ENCODE measurements around the gene TTC3. TPM values are rescaled to one million over a fixed set of nuclear protein-coding genes. Genes with fewer than 3 reads are reported as not detected.

The TTC3 gene
- total and polyA plus RNA-seq, 9 of the 15 experiments (the other 6 are each of a cell fraction or from before 2014, with no cell fraction given), result 17.5 to 92.0 (median 59.5) TPM

DNA sequence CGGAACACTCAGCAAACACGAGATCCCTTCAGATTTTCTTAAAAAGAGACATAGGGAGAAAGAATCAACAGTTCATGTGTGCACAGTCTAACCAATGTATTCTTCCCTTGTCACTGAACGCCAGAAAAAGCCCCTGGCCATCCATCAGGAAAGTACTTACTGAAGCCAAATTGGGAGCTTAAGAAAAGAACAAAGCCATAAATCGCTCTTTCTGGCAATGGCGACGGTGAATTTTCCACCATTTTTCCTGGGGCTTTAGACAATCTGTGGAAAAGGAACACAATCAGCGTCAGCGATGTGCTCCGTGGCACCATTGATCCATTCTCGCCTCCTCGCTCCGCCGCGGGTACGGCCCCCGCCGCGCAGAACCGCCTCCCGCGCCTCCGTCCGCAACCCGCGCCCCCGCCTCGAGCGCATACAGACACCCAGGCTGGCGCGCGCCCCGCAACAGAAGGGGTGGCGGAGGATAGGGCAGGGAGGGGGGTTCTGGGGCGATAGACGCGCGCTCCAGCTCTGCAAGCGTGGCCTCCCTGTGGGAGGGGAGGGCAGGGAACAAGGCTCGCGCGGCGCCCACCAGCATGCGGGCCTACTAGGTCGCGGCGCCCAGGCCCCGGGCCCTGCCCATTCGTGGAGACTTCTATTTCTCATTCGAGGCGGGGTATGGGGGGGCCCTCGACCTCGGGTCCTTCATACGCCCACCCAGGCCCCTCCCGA is 623 bp upstream of the TTC3 start (continued):
- TF ChIP-seq, protein P1, sequence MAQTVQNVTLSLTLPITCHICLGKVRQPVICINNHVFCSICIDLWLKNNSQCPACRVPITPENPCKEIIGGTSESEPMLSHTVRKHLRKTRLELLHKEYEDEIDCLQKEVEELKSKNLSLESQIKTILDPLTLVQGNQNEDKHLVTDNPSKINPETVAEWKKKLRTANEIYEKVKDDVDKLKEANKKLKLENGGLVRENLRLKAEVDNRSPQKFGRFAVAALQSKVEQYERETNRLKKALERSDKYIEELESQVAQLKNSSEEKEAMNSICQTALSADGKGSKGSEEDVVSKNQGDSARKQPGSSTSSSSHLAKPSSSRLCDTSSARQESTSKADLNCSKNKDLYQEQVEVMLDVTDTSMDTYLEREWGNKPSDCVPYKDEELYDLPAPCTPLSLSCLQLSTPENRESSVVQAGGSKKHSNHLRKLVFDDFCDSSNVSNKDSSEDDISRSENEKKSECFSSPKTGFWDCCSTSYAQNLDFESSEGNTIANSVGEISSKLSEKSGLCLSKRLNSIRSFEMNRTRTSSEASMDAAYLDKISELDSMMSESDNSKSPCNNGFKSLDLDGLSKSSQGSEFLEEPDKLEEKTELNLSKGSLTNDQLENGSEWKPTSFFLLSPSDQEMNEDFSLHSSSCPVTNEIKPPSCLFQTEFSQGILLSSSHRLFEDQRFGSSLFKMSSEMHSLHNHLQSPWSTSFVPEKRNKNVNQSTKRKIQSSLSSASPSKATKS (CRISPR knock-in tag; IDR thresholded peaks at IDR 0.05), result no peak
- TF ChIP-seq GABPB2 (CRISPR knock-in tag; conservative IDR thresholded peaks at IDR 0.05) (no peak), MECOM (CRISPR knock-in tag; IDR thresholded peaks at IDR 0.05) (no peak), ZZZ3 (IDR thresholded peaks at IDR 0.05) (no peak), ZNF165 (CRISPR knock-in tag; IDR thresholded peaks at IDR 0.05; ENCODE audit: borderline replicate concordance) (no peak), PHF20 (IDR thresholded peaks at IDR 0.05; ENCODE audit: partially characterized antibody) (peak; percentile 72), TEAD1 (CRISPR knock-in tag; IDR thresholded peaks at IDR 0.05) (0 out of 4 replicates have a peak, but pooled peaks have one; percentile 43 to 72), ZNF23 (CRISPR knock-in tag; IDR thresholded peaks at IDR 0.05) (no peak), HLTF (IDR thresholded peaks at IDR 0.05) (no peak), SREBF1 (IDR thresholded peaks at IDR 0.05; ENCODE audit: borderline replicate concordance, low read depth, low read length) (no peak), ZNF124 (CRISPR knock-in tag; IDR thresholded peaks at IDR 0.05) (no peak), KLF1 (tag; IDR thresholded peaks at IDR 0.05) (no peak), ZFP36 (IDR thresholded peaks at IDR 0.05; ENCODE audit: low read depth, low read length, partially characterized antibody) (peak; percentile 16)
- TF ChIP-seq, protein P2, sequence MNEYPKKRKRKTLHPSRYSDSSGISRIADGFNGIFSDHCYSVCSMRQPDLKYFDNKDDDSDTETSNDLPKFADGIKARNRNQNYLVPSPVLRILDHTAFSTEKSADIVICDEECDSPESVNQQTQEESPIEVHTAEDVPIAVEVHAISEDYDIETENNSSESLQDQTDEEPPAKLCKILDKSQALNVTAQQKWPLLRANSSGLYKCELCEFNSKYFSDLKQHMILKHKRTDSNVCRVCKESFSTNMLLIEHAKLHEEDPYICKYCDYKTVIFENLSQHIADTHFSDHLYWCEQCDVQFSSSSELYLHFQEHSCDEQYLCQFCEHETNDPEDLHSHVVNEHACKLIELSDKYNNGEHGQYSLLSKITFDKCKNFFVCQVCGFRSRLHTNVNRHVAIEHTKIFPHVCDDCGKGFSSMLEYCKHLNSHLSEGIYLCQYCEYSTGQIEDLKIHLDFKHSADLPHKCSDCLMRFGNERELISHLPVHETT (CRISPR knock-in tag; conservative IDR thresholded peaks at IDR 0.05 in 1 of 2, IDR thresholded peaks at IDR 0.05 in 1 of 2), result no peak
- TF ChIP-seq, protein P3, sequence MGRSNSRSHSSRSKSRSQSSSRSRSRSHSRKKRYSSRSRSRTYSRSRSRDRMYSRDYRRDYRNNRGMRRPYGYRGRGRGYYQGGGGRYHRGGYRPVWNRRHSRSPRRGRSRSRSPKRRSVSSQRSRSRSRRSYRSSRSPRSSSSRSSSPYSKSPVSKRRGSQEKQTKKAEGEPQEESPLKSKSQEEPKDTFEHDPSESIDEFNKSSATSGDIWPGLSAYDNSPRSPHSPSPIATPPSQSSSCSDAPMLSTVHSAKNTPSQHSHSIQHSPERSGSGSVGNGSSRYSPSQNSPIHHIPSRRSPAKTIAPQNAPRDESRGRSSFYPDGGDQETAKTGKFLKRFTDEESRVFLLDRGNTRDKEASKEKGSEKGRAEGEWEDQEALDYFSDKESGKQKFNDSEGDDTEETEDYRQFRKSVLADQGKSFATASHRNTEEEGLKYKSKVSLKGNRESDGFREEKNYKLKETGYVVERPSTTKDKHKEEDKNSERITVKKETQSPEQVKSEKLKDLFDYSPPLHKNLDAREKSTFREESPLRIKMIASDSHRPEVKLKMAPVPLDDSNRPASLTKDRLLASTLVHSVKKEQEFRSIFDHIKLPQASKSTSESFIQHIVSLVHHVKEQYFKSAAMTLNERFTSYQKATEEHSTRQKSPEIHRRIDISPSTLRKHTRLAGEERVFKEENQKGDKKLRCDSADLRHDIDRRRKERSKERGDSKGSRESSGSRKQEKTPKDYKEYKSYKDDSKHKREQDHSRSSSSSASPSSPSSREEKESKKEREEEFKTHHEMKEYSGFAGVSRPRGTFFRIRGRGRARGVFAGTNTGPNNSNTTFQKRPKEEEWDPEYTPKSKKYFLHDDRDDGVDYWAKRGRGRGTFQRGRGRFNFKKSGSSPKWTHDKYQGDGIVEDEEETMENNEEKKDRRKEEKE (IDR thresholded peaks at IDR 0.05; ENCODE audit: borderline replicate concordance in 1 of 2, control insufficient read depth in 1 of 2, low read depth in 2 of 2, low read length in 1 of 2), result no peak
- TF ChIP-seq, protein P4, sequence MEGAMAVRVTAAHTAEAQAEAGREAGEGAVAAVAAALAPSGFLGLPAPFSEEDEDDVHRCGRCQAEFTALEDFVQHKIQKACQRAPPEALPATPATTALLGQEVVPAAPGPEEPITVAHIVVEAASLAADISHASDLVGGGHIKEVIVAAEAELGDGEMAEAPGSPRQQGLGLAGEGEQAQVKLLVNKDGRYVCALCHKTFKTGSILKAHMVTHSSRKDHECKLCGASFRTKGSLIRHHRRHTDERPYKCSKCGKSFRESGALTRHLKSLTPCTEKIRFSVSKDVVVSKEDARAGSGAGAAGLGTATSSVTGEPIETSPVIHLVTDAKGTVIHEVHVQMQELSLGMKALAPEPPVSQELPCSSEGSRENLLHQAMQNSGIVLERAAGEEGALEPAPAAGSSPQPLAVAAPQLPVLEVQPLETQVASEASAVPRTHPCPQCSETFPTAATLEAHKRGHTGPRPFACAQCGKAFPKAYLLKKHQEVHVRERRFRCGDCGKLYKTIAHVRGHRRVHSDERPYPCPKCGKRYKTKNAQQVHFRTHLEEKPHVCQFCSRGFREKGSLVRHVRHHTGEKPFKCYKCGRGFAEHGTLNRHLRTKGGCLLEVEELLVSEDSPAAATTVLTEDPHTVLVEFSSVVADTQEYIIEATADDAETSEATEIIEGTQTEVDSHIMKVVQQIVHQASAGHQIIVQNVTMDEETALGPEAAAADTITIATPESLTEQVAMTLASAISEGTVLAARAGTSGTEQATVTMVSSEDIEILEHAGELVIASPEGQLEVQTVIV (CRISPR knock-in tag; IDR thresholded peaks at IDR 0.05; ENCODE audit: borderline replicate concordance), result no peak
